NCI-H2107 (cell line): ENCODE results near the gene HOOK2.
"Not testable (repeated sequence)": the region's sequence is repeated elsewhere in the genome, so short reads cannot be mapped to it uniquely, and the experiment has no call there.

Experiments used
- DNase-seq: peaks from one replicate; lab custom pipeline; 2025; lab: John Stamatoyannopoulos, UW

Gene HOOK2

GRCh38 chr19:12721656-12722565 lies 53.4 kb downstream of the HOOK2 start:
- DNase-seq, result no peak

- no peak for DNase-seq
Measured at GRCh38 chr19:12720851-12721655, 54.3 kb downstream of the HOOK2 start.

- no peak for DNase-seq
Measured at GRCh38 chr19:12720296-12720695, 55.1 kb downstream of the HOOK2 start.

- no peak for DNase-seq
Measured at GRCh38 chr19:12715929-12716328, 59.4 kb downstream of the HOOK2 start.

- DNase-seq, result no peak
Measured at GRCh38 chr19:12715102-12715501, 60.2 kb downstream of the HOOK2 start.

- DNase-seq, result not testable (repeated sequence)
Measured at GRCh38 chr19:12713304-12713703, 62.0 kb downstream of the HOOK2 start.
